ENCODE data around the gene PDCD1LG2. TPM values are rescaled to one million over a fixed set of nuclear protein-coding genes. Genes with fewer than 3 reads are reported as not detected.
"Not testable (repeated sequence)": the region's sequence is repeated elsewhere in the genome, so short reads cannot be mapped to it uniquely, and the experiment has no call there.

The PDCD1LG2 gene
- 31.6 and 59.6 TPM in 2 replicates for total RNA-seq

- TF ChIP-seq, protein P1, sequence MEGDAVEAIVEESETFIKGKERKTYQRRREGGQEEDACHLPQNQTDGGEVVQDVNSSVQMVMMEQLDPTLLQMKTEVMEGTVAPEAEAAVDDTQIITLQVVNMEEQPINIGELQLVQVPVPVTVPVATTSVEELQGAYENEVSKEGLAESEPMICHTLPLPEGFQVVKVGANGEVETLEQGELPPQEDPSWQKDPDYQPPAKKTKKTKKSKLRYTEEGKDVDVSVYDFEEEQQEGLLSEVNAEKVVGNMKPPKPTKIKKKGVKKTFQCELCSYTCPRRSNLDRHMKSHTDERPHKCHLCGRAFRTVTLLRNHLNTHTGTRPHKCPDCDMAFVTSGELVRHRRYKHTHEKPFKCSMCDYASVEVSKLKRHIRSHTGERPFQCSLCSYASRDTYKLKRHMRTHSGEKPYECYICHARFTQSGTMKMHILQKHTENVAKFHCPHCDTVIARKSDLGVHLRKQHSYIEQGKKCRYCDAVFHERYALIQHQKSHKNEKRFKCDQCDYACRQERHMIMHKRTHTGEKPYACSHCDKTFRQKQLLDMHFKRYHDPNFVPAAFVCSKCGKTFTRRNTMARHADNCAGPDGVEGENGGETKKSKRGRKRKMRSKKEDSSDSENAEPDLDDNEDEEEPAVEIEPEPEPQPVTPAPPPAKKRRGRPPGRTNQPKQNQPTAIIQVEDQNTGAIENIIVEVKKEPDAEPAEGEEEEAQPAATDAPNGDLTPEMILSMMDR (IDR thresholded peaks at IDR 0.05; ENCODE audit: insufficient read depth, low read depth, low read length): no peak
- peak; percentile 87 for DNase-seq (ENCODE audit: low read depth)
- peak within 1 kb of the TSS; percentile 60 for H3K4me3 ChIP-seq (ENCODE audit: low read depth, low read length)
These were observed at the start of gene PDCD1LG2 for GRCh38 chr9:5510360-5510931. TSS of gene PDCD1LG2 (plus strand) at chr9:5510531. CDS start at chr9:5522547, 12,016 bp downstream.

- H3K4me3 ChIP-seq (ENCODE audit: low read depth, low read length); DNase-seq (ENCODE audit: low read depth): not testable (repeated sequence)
These were observed 45.5 kb upstream of the PDCD1LG2 start for GRCh38 chr9:5464831-5465330.

DNA sequence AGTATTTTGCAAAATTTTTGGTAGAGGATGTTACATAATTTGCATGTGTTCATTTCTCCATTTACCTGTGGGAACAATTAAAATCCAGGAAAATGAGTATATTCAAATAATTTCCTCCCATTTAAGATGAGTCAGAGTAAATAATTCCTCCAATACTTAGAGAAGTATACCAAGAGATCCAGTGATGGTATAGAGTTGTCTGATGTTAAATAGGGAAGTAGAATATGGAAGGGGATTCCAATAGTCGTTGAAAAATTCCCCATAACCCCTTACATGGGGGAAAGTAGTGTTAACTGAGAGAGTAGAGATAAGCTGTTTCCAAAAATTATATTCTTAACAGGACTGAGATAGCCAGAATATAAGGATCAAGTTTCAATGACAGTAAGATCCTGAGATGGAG lies 44.3 kb upstream of the PDCD1LG2 start:
- TF ChIP-seq, protein P1 (IDR thresholded peaks at IDR 0.05; ENCODE audit: insufficient read depth, low read depth, low read length): no peak

GRCh38 chr9:5466766-5467165 lies 43.6 kb upstream of the PDCD1LG2 start:
- no peak for DNase-seq (ENCODE audit: low read depth)
- TF ChIP-seq, protein P1 (IDR thresholded peaks at IDR 0.05; ENCODE audit: insufficient read depth, low read depth, low read length): no peak
- H3K4me3 ChIP-seq (ENCODE audit: low read depth, low read length): no peak overlapping the region

More for the DNA sequence above, 44.3 kb upstream of the PDCD1LG2 start:
- H3K4me3 ChIP-seq (ENCODE audit: low read depth, low read length): no peak overlapping the region
- DNase-seq (ENCODE audit: low read depth): no peak

DNA sequence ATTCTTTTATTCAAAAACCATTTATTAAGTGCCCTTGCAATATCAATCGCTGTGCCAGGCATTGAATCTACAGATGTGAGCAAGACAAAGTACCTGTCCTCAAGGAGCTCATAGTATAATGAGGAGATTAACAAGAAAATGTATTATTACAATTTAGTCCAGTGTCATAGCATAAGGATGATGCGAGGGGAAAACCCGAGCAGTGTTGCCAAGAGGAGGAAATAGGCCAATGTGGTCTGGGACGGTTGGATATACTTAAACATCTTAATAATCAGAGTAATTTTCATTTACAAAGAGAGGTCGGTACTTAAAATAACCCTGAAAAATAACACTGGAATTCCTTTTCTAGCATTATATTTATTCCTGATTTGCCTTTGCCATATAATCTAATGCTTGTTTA lies 41.5 kb upstream of the PDCD1LG2 start:
- DNase-seq (ENCODE audit: low read depth): no peak
- TF ChIP-seq, protein P1 (IDR thresholded peaks at IDR 0.05; ENCODE audit: insufficient read depth, low read depth, low read length): no peak

GRCh38 chr9:5470122-5470521 lies 40.2 kb upstream of the PDCD1LG2 start:
- TF ChIP-seq, protein P1 (IDR thresholded peaks at IDR 0.05; ENCODE audit: insufficient read depth, low read depth, low read length): no peak
- DNase-seq (ENCODE audit: low read depth): no peak
- no peak overlapping the region for H3K4me3 ChIP-seq (ENCODE audit: low read depth, low read length)

More for the DNA sequence above, 41.5 kb upstream of the PDCD1LG2 start:
- no peak overlapping the region for H3K4me3 ChIP-seq (ENCODE audit: low read depth, low read length)

GRCh38 chr9:5470816-5471215 lies 39.5 kb upstream of the PDCD1LG2 start:
- no peak for DNase-seq (ENCODE audit: low read depth)

DNA sequence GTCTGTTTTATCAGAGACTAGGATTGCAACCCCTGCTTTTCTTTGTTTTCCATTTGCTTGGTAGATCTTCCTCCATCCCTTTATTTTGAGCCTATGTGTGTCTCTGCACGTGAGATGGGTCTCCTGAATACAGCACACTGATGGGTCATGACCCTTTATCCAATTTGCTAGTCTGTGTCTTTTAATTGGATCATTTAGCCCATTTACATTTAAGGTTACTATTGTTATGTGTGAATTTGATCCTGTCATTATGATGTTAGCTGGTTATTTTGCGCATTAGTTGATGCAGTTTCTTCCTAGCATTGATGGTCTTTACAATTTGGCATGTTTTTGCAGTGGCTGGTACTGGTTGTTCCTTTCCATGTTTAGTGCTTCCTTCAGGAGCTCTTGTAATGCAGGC lies 34.7 kb upstream of the PDCD1LG2 start:
- H3K4me3 ChIP-seq (ENCODE audit: low read depth, low read length); DNase-seq (ENCODE audit: low read depth): not testable (repeated sequence)

More at GRCh38 chr9:5470816-5471215, 39.5 kb upstream of the PDCD1LG2 start:
- TF ChIP-seq, protein P1 (IDR thresholded peaks at IDR 0.05; ENCODE audit: insufficient read depth, low read depth, low read length): no peak
- H3K4me3 ChIP-seq (ENCODE audit: low read depth, low read length): no peak overlapping the region
